C4-2B (cell line): ENCODE data around the gene PDGFC.

Experiments
- CTCF ChIP-seq: fragments of 450-650 bp; conservative IDR thresholded peaks from 2 replicates; pipeline ENCODE4 v1.5.1; 2017; ENCODE audit warnings: mild to moderate bottlenecking
- ZFX ChIP-seq: fragments of 450-650 bp; IDR thresholded peaks from 2 replicates; pipeline ENCODE4 v1.6.1; 2017

GRCh38 chr4:157012296-157012695 lies 40.7 kb upstream of the PDGFC start:
- TF ChIP-seq CTCF, result no peak
- no peak for TF ChIP-seq ZFX
